ENCODE results near the gene ANKRD9. TPM values are rescaled to one million over a fixed set of nuclear protein-coding genes. Genes with fewer than 3 reads are reported as not detected.

ANKRD9 gene
- total and polyA plus RNA-seq, 2 experiments from 2014 or later: 17.3 to 95.9 TPM

GRCh38 chr14:102474934-102475333, 34.6 kb downstream of the ANKRD9 start:
- Histone ChIP-seq H3K36me3 (ENCODE audit: insufficient read depth) (no peaks in the 10 kb centered on the region), H3K79me2 (replicated peaks; ENCODE audit: insufficient read depth) (no peaks in the 10 kb centered on the region), H4K20me1 (replicated peaks; ENCODE audit: insufficient read depth) (no peaks in the 10 kb centered on the region), H3K9me2 (ENCODE audit: insufficient read depth) (no peaks in the 10 kb centered on the region), H3K27ac (ENCODE audit: low read depth) (no peak overlapping the region), H3K27me3 (ENCODE audit: insufficient read depth) (no peaks in the 10 kb centered on the region), H3K4me3 (no peak overlapping the region), H3F3A (replicated peaks; ENCODE audit: low read depth) (no peaks in the 10 kb centered on the region), H3K4me2 (no peak overlapping the region), H3K4me1 (ENCODE audit: insufficient read depth) (no peaks in the 10 kb centered on the region), H2AFZ (no peak overlapping the region)
- H3K9me3 Mint-ChIP-seq: no peaks in the 10 kb centered on the region
- H3K27ac Mint-ChIP-seq: peak overlapping the region; percentile 5; the same call in 1 of the 2 replicates
- TF ChIP-seq EZH2 (IDR thresholded peaks at IDR 0.05; ENCODE audit: low read depth, unreplicated experiment) (no peak), EZH2phosphoT487 (IDR thresholded peaks at IDR 0.05; ENCODE audit: unreplicated experiment) (no peak), ZNF114 (CRISPR knock-in tag; IDR thresholded peaks at IDR 0.05) (no peak), STAT1 (IDR thresholded peaks at IDR 0.05; ENCODE audit: unreplicated experiment) (no peak)
- peaks cover 2% of the 10 kb centered on the region; the same call in 1 of the 3 replicates for H3K36me3 Mint-ChIP-seq (ENCODE audit: low read depth)
- no peak overlapping the region for H3K4me3 Mint-ChIP-seq
- DNase-seq (ENCODE audit: low spot score) (no peak), ATAC-seq (no peak)
- H3K27me3 Mint-ChIP-seq (ENCODE audit: insufficient read depth, low read depth, poor library complexity): no peaks in the 10 kb centered on the region
- no peaks in the 10 kb centered on the region for H3K4me1 Mint-ChIP-seq

GRCh38 chr14:102473559-102473958, 36.0 kb downstream of the ANKRD9 start:
- Mint-ChIP-seq H3K4me3 (no peak overlapping the region), H3K9me3 (no peaks in the 10 kb centered on the region), H3K27me3 (ENCODE audit: insufficient read depth, low read depth, poor library complexity) (no peaks in the 10 kb centered on the region), H3K4me1 (no peaks in the 10 kb centered on the region), H3K36me3 (ENCODE audit: low read depth) (no peaks in the 10 kb centered on the region; the same call in 2 of the 3 replicates), H3K27ac (no peak overlapping the region)
- Histone ChIP-seq H3K27ac (ENCODE audit: low read depth) (no peak overlapping the region), H3K9me2 (ENCODE audit: insufficient read depth) (no peaks in the 10 kb centered on the region), H4K20me1 (replicated peaks; ENCODE audit: insufficient read depth) (no peaks in the 10 kb centered on the region), H3K4me1 (ENCODE audit: insufficient read depth) (no peaks in the 10 kb centered on the region), H3F3A (replicated peaks; ENCODE audit: low read depth) (no peaks in the 10 kb centered on the region), H3K79me2 (replicated peaks; ENCODE audit: insufficient read depth) (no peaks in the 10 kb centered on the region), H3K4me2 (no peak overlapping the region), H2AFZ (no peak overlapping the region), H3K36me3 (ENCODE audit: insufficient read depth) (no peaks in the 10 kb centered on the region), H3K4me3 (no peak overlapping the region), H3K27me3 (ENCODE audit: insufficient read depth) (no peaks in the 10 kb centered on the region)
- no peak for DNase-seq (ENCODE audit: low spot score)
- ATAC-seq: no peak
- TF ChIP-seq CTCF (conservative IDR thresholded peaks at IDR 0.05; ENCODE audit: low read depth in 2 of 2): no peak
- no peak for TF ChIP-seq STAT1 (IDR thresholded peaks at IDR 0.05; ENCODE audit: unreplicated experiment)
- no peak for TF ChIP-seq REST (IDR thresholded peaks at IDR 0.05; ENCODE audit: unreplicated experiment)
- TF ChIP-seq ZNF114 (CRISPR knock-in tag; IDR thresholded peaks at IDR 0.05): no peak
- TF ChIP-seq NANOG (IDR thresholded peaks at IDR 0.05; ENCODE audit: borderline replicate concordance): no peak
- no peak for TF ChIP-seq ETS1 (IDR thresholded peaks at IDR 0.05)
- no peak for TF ChIP-seq JUNB (IDR thresholded peaks at IDR 0.05; ENCODE audit: unreplicated experiment)

All from GM23338 (cell line).